HCT116 (cell line): ENCODE results near the gene OTULINL. TPM values are rescaled to one million over a fixed set of nuclear protein-coding genes. Genes with fewer than 3 reads are reported as not detected.

ENCODE experiments used
- ATAC-seq: fragments of 200-7000 bp; cut with Tn5 transposase; 2 replicates; pipeline ENCODE4 v1.9.1; 2020; ENCODE audit warnings: mild to moderate bottlenecking, moderate library complexity
- BruUV-seq: library from RNA; stranded (reverse); fragments of 400-500 nt; replicated peaks from 2 replicates; lab custom pipeline; 2021; lab: Mats Ljungman, UMichigan
- CTCF ChIA-PET: fragments of 300-600 bp; sonication (Branson Sonifier 250); formaldehyde crosslinking; loops from one replicate; lab custom pipeline; 2021; ENCODE audit warnings: antibody characterized with exemption; lab: Charles Lee
- POLR2A ChIA-PET: fragments of 300-600, 350-600 bp; sonication (Branson Sonifier 250); formaldehyde crosslinking; loops from one replicate; lab custom pipeline; 2021; ENCODE audit warnings: antibody characterized with exemption; lab: Charles Lee
- RAD21 ChIA-PET, 2 experiments: fragments of 300-600 bp; sonication (Branson Sonifier 250); formaldehyde crosslinking; loops; one replicate each; lab custom pipeline; 2023; ENCODE audit warnings: low total read pairs in 2 of 2; ENCODE audit not compliant: uncharacterized antibody in 2 of 2, unreplicated experiment in 2 of 2, low non-redundant PET in 1 of 2; lab: Charles Lee
- DNase-seq: peaks from one replicate; pipeline ENCODE4 v3.0.0-alpha.2; 2010; ENCODE audit warnings: low read depth, low spot score
- H2AFZ ChIP-seq: fragments of 200-600 bp; shearing (Covaris generic), sonication (generic); 2 replicates; pipeline ENCODE4 v1.6.1; 2017; ENCODE audit warnings: low read depth, mixed run types, mixed read lengths, antibody characterized with exemption, low read length; ENCODE audit not compliant: poor library complexity, severe bottlenecking
- H3K27ac ChIP-seq: 2 replicates; pipeline ENCODE4 v1.5.1; 2012; ENCODE audit warnings: low read depth, low read length
- H3K27me3 ChIP-seq: fragments of 200-600 bp; sonication (generic); 2 replicates; pipeline ENCODE4 v1.6.1; 2016; ENCODE audit warnings: mixed run types, low read length, mixed read lengths; ENCODE audit not compliant: insufficient read depth
- H3K36me3 ChIP-seq, 2 experiments: fragments of 200-500 bp in 1 of 2; fragments of 200-600 bp in 1 of 2; sonication (Bioruptor generic) in 1 of 2; sonication (generic) in 1 of 2; 2 replicates each; pipeline versions ENCODE4 v1.5.1 to v1.6.1; 2014 to 2016; ENCODE audit warnings: low read length in 2 of 2, inconsistent platforms in 1 of 2, mixed read lengths in 1 of 2, mixed run types in 1 of 2; ENCODE audit not compliant: insufficient read depth in 2 of 2, control insufficient read depth in 1 of 2
- H3K4me1 ChIP-seq, 2 experiments: fragments of 200-600 bp in 1 of 2; sonication (generic) in 1 of 2; 2 replicates each; pipeline versions ENCODE4 v1.5.1 to v1.6.1; 2012 to 2017; ENCODE audit warnings: low read length in 2 of 2, inconsistent platforms in 1 of 2, mild to moderate bottlenecking in 1 of 2, mixed read lengths in 1 of 2, mixed run types in 1 of 2, moderate library complexity in 1 of 2; ENCODE audit not compliant: insufficient read depth in 2 of 2, control insufficient read depth in 1 of 2
- H3K4me2 ChIP-seq: fragments of 200-600 bp; sonication (generic); 2 replicates; pipeline ENCODE4 v1.6.1; 2017; ENCODE audit warnings: mixed run types, low read length, mixed read lengths
- H3K4me3 ChIP-seq, 2 experiments: fragments of 200-600 bp in 1 of 2; sonication (generic) in 1 of 2; replicated peaks in 1 of 2; 2 replicates each; pipeline ENCODE4 v1.5.1; 2011 to 2016; ENCODE audit warnings: low read length in 2 of 2, control low read depth in 1 of 2, low read depth in 1 of 2, mild to moderate bottlenecking in 1 of 2, mixed read lengths in 1 of 2, mixed run types in 1 of 2
- H3K79me2 ChIP-seq: fragments of 200-600 bp; sonication (generic); 2 replicates; pipeline ENCODE4 v1.6.1; 2017; ENCODE audit warnings: mild to moderate bottlenecking, mixed run types, low read length, moderate library complexity, mixed read lengths; ENCODE audit not compliant: insufficient read depth
- H3K9ac ChIP-seq: fragments of 200-600 bp; sonication (generic); 2 replicates; pipeline ENCODE4 v1.6.1; 2016; ENCODE audit warnings: low read length, mixed read lengths
- H3K9me2 ChIP-seq: fragments of 200-600 bp; sonication (generic), shearing (Covaris generic); 2 replicates; pipeline ENCODE4 v1.6.1; 2017; ENCODE audit warnings: mixed run types, mild to moderate bottlenecking, moderate library complexity; ENCODE audit not compliant: insufficient read depth
- H3K9me3 ChIP-seq, 2 experiments: fragments of 200-500 bp in 1 of 2; fragments of 200-600 bp in 1 of 2; sonication (Bioruptor generic) in 1 of 2; sonication (generic) in 1 of 2; 2 replicates each; pipeline ENCODE4 v1.6.1; 2014 to 2017; ENCODE audit warnings: low read length in 2 of 2, mixed read lengths in 2 of 2, inconsistent platforms in 1 of 2, low read depth in 1 of 2, mild to moderate bottlenecking in 1 of 2, mixed run types in 1 of 2, moderate library complexity in 1 of 2; ENCODE audit not compliant: control insufficient read depth in 1 of 2, insufficient read depth in 1 of 2
- H4K20me1 ChIP-seq: fragments of 200-600 bp; sonication (generic), shearing (Covaris generic); 2 replicates; pipeline ENCODE4 v1.6.1; 2017; ENCODE audit warnings: mixed run types, mild to moderate bottlenecking, moderate library complexity; ENCODE audit not compliant: insufficient read depth
- EGR1 ChIP-seq: IDR thresholded peaks from 2 replicates; pipeline ENCODE4 v1.6.1; 2012; ENCODE audit warnings: low read depth
- ELF1 ChIP-seq: IDR thresholded peaks from 2 replicates; pipeline ENCODE4 v1.6.1; 2012; ENCODE audit warnings: low read depth, borderline replicate concordance
- EZH2phosphoT487 ChIP-seq: fragments of 200-600 bp; IDR thresholded peaks from 2 replicates; pipeline ENCODE4 v1.6.1; 2018; ENCODE audit warnings: antibody characterized with exemption, borderline replicate concordance
- MAX ChIP-seq: IDR thresholded peaks from 2 replicates; pipeline ENCODE4 v1.6.1; 2012
- POLR2A ChIP-seq: IDR thresholded peaks from 2 replicates; pipeline ENCODE4 v1.7.0; 2011; ENCODE audit warnings: borderline replicate concordance; ENCODE audit not compliant: insufficient read depth, insufficient read length; ENCODE audit errors: extremely low read depth
- RAD21 ChIP-seq: IDR thresholded peaks from 2 replicates; pipeline ENCODE4 v1.6.1; 2012; ENCODE audit warnings: low read depth, mild to moderate bottlenecking
- REST ChIP-seq: IDR thresholded peaks from 2 replicates; pipeline ENCODE4 v1.6.1; 2012; ENCODE audit warnings: low read depth
- SIN3A ChIP-seq: IDR thresholded peaks from 2 replicates; pipeline ENCODE4 v1.6.1; 2012; ENCODE audit warnings: low read depth
- SRF ChIP-seq: IDR thresholded peaks from 2 replicates; pipeline ENCODE4 v1.6.1; 2012; ENCODE audit warnings: low read depth
- TCF7L2 ChIP-seq: IDR thresholded peaks from 2 replicates; pipeline ENCODE4 v1.7.0; 2011; ENCODE audit warnings: borderline replicate concordance, inconsistent platforms; ENCODE audit not compliant: insufficient read depth, insufficient read length; ENCODE audit errors: extremely low read depth
- YY1 ChIP-seq: IDR thresholded peaks from 2 replicates; pipeline ENCODE4 v1.6.1; 2011; ENCODE audit warnings: low read length, low read depth, moderate library complexity, mild to moderate bottlenecking; ENCODE audit not compliant: insufficient replicate concordance; ENCODE audit errors: extremely low read depth
- ZBTB33 ChIP-seq: IDR thresholded peaks from 2 replicates; pipeline ENCODE4 v1.6.1; 2011; ENCODE audit warnings: mild to moderate bottlenecking, low read length, moderate library complexity; ENCODE audit not compliant: insufficient replicate concordance; ENCODE audit errors: extremely low read depth
- intact Hi-C: fragments of 100-400 bp; cut with micrococcal nuclease; formaldehyde crosslinking; loops from 2 replicates; pipeline ENCODE4 v1.10.0; 2022
- total RNA-seq: library from RNA; stranded (reverse); gene quantifications from one replicate; pipeline ENCODE4 v1.2.1, GENCODE V29; 2021; ENCODE audit not compliant: unreplicated experiment

The OTULINL gene
- total RNA-seq, 1 experiment from 2014 or later: 8.8 TPM

GRCh38 chr5:14545308-14545707 lies 36.3 kb upstream of the OTULINL start:
- ChIA-PET RAD21 (no interaction called here), CTCF (no interaction called here), POLR2A (no interaction called here)
- no TSS peak for BruUV-seq
- Histone ChIP-seq H3K4me2 (no peak overlapping the region), H3K36me3 (no peaks in the 10 kb centered on the region), H3K9ac (no peak overlapping the region), H4K20me1 (no peaks in the 10 kb centered on the region), H2AFZ (no peak overlapping the region), H3K79me2 (no peaks in the 10 kb centered on the region), H3K9me2 (no peaks in the 10 kb centered on the region), H3K4me1 (no peaks in the 10 kb centered on the region), H3K27ac (no peak overlapping the region), H3K27me3 (peaks cover 20% of the 10 kb centered on the region; the same call in 1 of the 2 replicates), H3K4me3 (no peak overlapping the region), H3K9me3 (peaks cover 0 to 6% of the 10 kb centered on the region in 2 experiments; a peak in 1 of 4 replicates)
- no peak for ATAC-seq
- no peak for TF ChIP-seq POLR2A
- no peak for TF ChIP-seq EGR1
- intact Hi-C loops: no loop called here
- no peak for DNase-seq

- Histone ChIP-seq H3K4me2 (no peak overlapping the region), H3K4me3 (no peak overlapping the region), H3K4me1 (no peaks in the 10 kb centered on the region), H3K9me2 (no peaks in the 10 kb centered on the region), H2AFZ (no peak overlapping the region), H4K20me1 (no peaks in the 10 kb centered on the region), H3K27ac (no peak overlapping the region), H3K36me3 (no peaks in the 10 kb centered on the region), H3K9ac (no peak overlapping the region), H3K27me3 (peaks cover 25% of the 10 kb centered on the region; the same call in 1 of the 2 replicates), H3K79me2 (no peaks in the 10 kb centered on the region), H3K9me3 (peaks cover 0 to 6% of the 10 kb centered on the region in 2 experiments; a peak in 1 of 4 replicates)
- no TSS peak for BruUV-seq
- CTCF ChIA-PET: no interaction called here
- POLR2A ChIA-PET: no interaction called here
- intact Hi-C loops: no loop called here
- RAD21 ChIA-PET: no interaction called here
- DNase-seq (no peak), ATAC-seq (no peak)
- TF ChIP-seq EZH2phosphoT487 (no peak), RAD21 (no peak), ELF1 (no peak), TCF7L2 (no peak), EGR1 (no peak), REST (no peak), YY1 (no peak), SRF (no peak), MAX (no peak), ZBTB33 (no peak), SIN3A (no peak)
Measured at GRCh38 chr5:14545862-14546261, 35.7 kb upstream of the OTULINL start.
